PC-3 (cell line): ENCODE data around the gene GLB1L2. TPM values are rescaled to one million over a fixed set of nuclear protein-coding genes. Genes with fewer than 3 reads are reported as not detected.

ENCODE experiments used
- ATAC-seq: fragments of 200-7000 bp; cut with Tn5 transposase; 2 replicates; pipeline ENCODE4 v1.9.1; 2020; ENCODE audit warnings: mild to moderate bottlenecking, moderate library complexity
- BruUV-seq: library from RNA; stranded (reverse); fragments of 400-500 nt; replicated peaks from 2 replicates; lab custom pipeline; 2021; lab: Mats Ljungman, UMichigan
- CTCF ChIA-PET: fragments of 300-600 bp; sonication (Branson Sonifier 250); formaldehyde crosslinking; loops from one replicate; lab custom pipeline; 2022; ENCODE audit warnings: antibody characterized with exemption; lab: Charles Lee
- POLR2A ChIA-PET: fragments of 300-600 bp; sonication (Branson Sonifier 250); formaldehyde crosslinking; loops from one replicate; lab custom pipeline; 2022; ENCODE audit warnings: antibody characterized with exemption; ENCODE audit not compliant: unreplicated experiment; lab: Charles Lee
- DNase-seq: peaks from one replicate; pipeline ENCODE4 v3.0.0-alpha.2; 2015
- H2AFZ ChIP-seq: fragments of 300-600 bp; sonication (generic); 2 replicates; pipeline ENCODE4 v1.6.0; 2016; ENCODE audit warnings: antibody characterized with exemption, low read length
- H3F3A ChIP-seq: fragments of 300-600 bp; sonication (generic); one replicate; pipeline ENCODE4 v1.6.0; 2017; ENCODE audit warnings: antibody characterized with exemption, low read length, control low read depth, mild to moderate bottlenecking; ENCODE audit not compliant: unreplicated experiment
- H3K27ac ChIP-seq: fragments of 300-600 bp; sonication (generic); 2 replicates; pipeline ENCODE4 v1.5.1; 2016; ENCODE audit warnings: mild to moderate bottlenecking, low read length
- H3K27me3 ChIP-seq: fragments of 300-600 bp; sonication (generic); 2 replicates; pipeline ENCODE4 v1.6.1; 2016; ENCODE audit warnings: low read length, mixed read lengths
- H3K36me3 ChIP-seq: fragments of 300-600 bp; sonication (generic); 2 replicates; pipeline ENCODE4 v1.6.1; 2016; ENCODE audit warnings: low read depth, mixed run types, low read length, mixed read lengths
- H3K4me1 ChIP-seq: fragments of 300-600 bp; sonication (generic); 2 replicates; pipeline ENCODE4 v1.5.1; 2016; ENCODE audit warnings: low read length; ENCODE audit not compliant: insufficient read depth
- H3K4me2 ChIP-seq: fragments of 300-600 bp; sonication (generic); 2 replicates; pipeline ENCODE4 v1.6.0; 2016; ENCODE audit warnings: low read length
- H3K4me3 ChIP-seq: fragments of 300-600 bp; sonication (generic); 2 replicates; pipeline ENCODE4 v1.5.1; 2016; ENCODE audit warnings: mild to moderate bottlenecking, low read length, mixed read lengths
- H3K79me2 ChIP-seq: fragments of 300-600 bp; sonication (generic); 2 replicates; pipeline ENCODE4 v1.6.1; 2017; ENCODE audit warnings: low read length, mixed read lengths
- H3K9ac ChIP-seq: fragments of 300-600 bp; sonication (generic); 2 replicates; pipeline ENCODE4 v1.6.0; 2016; ENCODE audit warnings: mild to moderate bottlenecking, low read length
- H3K9me2 ChIP-seq: fragments of 300-600 bp; sonication (generic); replicated peaks from 2 replicates; pipeline ENCODE4 v1.6.1; 2016; ENCODE audit warnings: mixed run types, low read length, mixed read lengths
- H3K9me3 ChIP-seq: fragments of 300-600 bp; sonication (generic); 2 replicates; pipeline ENCODE4 v1.6.1; 2016; ENCODE audit warnings: low read length, mixed read lengths
- H4K20me1 ChIP-seq: fragments of 300-600 bp; sonication (generic); 2 replicates; pipeline ENCODE4 v1.6.1; 2016; ENCODE audit warnings: low read length, mixed read lengths
- EZH2 ChIP-seq: fragments of 300-600 bp; sonication (generic); IDR thresholded peaks from one replicate; pipeline ENCODE4 v1.6.1; 2017; ENCODE audit warnings: antibody characterized with exemption, mild to moderate bottlenecking, low read length; ENCODE audit not compliant: unreplicated experiment
- EZH2phosphoT487 ChIP-seq: fragments of 300-600 bp; sonication (generic); IDR thresholded peaks from 2 replicates; pipeline ENCODE4 v1.6.1; 2018; ENCODE audit warnings: mild to moderate bottlenecking, antibody characterized with exemption, low read length, borderline replicate concordance
- intact Hi-C: fragments of 100-400 bp; cut with micrococcal nuclease; formaldehyde crosslinking; loops from 2 replicates; pipeline ENCODE4 v1.9.0; 2023
- total RNA-seq: library from RNA; depleted of rRNA; stranded (reverse); fragments of >200 nt; gene quantifications from 2 replicates; pipeline ENCODE4 v1.2.3, GENCODE V29; 2014
- TF ChIP-seq, protein P1 (sequence below): fragments of 300-600 bp; sonication (generic); conservative IDR thresholded peaks from 2 replicates; pipeline ENCODE4 v1.5.1; 2017; ENCODE audit warnings: antibody characterized with exemption, low read depth, mild to moderate bottlenecking, low read length

GLB1L2 gene
- total RNA-seq, 1 experiment from 2014 or later = 0.62 TPM

GRCh38 chr11:134413826-134414731 is 82.3 kb downstream of the GLB1L2 start:
- no peak for DNase-seq
- no peak for ATAC-seq
- intact Hi-C loops = no loop called here
- Histone ChIP-seq H3K9ac (no peak overlapping the region), H3K4me2 (no peak overlapping the region), H3K79me2 (no peaks in the 10 kb centered on the region), H4K20me1 (no peaks in the 10 kb centered on the region), H3K9me2 (no peaks in the 10 kb centered on the region), H3K4me1 (no peaks in the 10 kb centered on the region), H2AFZ (no peak overlapping the region), H3K9me3 (0 out of 2 replicates have a peak, but pooled peaks cover 3% of the 10 kb centered on the region), H3K36me3 (no peaks in the 10 kb centered on the region), H3K27me3 (peaks cover 88% of the 10 kb centered on the region), H3K4me3 (no peak overlapping the region), H3F3A (no peaks in the 10 kb centered on the region), H3K27ac (no peak overlapping the region)
- no TSS peak for BruUV-seq
- TF ChIP-seq, protein P1, sequence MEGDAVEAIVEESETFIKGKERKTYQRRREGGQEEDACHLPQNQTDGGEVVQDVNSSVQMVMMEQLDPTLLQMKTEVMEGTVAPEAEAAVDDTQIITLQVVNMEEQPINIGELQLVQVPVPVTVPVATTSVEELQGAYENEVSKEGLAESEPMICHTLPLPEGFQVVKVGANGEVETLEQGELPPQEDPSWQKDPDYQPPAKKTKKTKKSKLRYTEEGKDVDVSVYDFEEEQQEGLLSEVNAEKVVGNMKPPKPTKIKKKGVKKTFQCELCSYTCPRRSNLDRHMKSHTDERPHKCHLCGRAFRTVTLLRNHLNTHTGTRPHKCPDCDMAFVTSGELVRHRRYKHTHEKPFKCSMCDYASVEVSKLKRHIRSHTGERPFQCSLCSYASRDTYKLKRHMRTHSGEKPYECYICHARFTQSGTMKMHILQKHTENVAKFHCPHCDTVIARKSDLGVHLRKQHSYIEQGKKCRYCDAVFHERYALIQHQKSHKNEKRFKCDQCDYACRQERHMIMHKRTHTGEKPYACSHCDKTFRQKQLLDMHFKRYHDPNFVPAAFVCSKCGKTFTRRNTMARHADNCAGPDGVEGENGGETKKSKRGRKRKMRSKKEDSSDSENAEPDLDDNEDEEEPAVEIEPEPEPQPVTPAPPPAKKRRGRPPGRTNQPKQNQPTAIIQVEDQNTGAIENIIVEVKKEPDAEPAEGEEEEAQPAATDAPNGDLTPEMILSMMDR = no peak
- TF ChIP-seq EZH2phosphoT487 = no peak
- no peak for TF ChIP-seq EZH2
- CTCF ChIA-PET = no interaction called here
- POLR2A ChIA-PET = no interaction called here

GRCh38 chr11:134414766-134415765 is 83.3 kb downstream of the GLB1L2 start:
- CTCF ChIA-PET = no interaction called here
- no peak for DNase-seq
- Histone ChIP-seq H3K27me3 (peaks cover 88% of the 10 kb centered on the region), H3K79me2 (no peaks in the 10 kb centered on the region), H4K20me1 (no peaks in the 10 kb centered on the region), H3K36me3 (no peaks in the 10 kb centered on the region), H3K9me3 (0 out of 2 replicates have a peak, but pooled peaks cover 3% of the 10 kb centered on the region), H2AFZ (no peak overlapping the region), H3K27ac (no peak overlapping the region), H3K4me2 (no peak overlapping the region), H3F3A (no peaks in the 10 kb centered on the region), H3K4me1 (no peaks in the 10 kb centered on the region), H3K9ac (no peak overlapping the region), H3K9me2 (no peaks in the 10 kb centered on the region), H3K4me3 (no peak overlapping the region)
- no TSS peak for BruUV-seq
- no peak for ATAC-seq
- intact Hi-C loops = no loop called here
- POLR2A ChIA-PET = no interaction called here
- no peak for TF ChIP-seq EZH2
- no peak for TF ChIP-seq EZH2phosphoT487
- TF ChIP-seq, protein P1 = no peak
